ENCODE results near the gene BEGAIN. TPM values are rescaled to one million over a fixed set of nuclear protein-coding genes. Genes with fewer than 3 reads are reported as not detected.

BEGAIN gene, protein sequence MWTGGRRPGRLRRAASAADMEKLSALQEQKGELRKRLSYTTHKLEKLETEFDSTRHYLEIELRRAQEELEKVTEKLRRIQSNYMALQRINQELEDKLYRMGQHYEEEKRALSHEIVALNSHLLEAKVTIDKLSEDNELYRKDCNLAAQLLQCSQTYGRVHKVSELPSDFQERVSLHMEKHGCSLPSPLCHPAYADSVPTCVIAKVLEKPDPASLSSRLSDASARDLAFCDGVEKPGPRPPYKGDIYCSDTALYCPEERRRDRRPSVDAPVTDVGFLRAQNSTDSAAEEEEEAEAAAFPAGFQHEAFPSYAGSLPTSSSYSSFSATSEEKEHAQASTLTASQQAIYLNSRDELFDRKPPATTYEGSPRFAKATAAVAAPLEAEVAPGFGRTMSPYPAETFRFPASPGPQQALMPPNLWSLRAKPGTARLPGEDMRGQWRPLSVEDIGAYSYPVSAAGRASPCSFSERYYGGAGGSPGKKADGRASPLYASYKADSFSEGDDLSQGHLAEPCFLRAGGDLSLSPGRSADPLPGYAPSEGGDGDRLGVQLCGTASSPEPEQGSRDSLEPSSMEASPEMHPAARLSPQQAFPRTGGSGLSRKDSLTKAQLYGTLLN
- total RNA-seq = 5.5 and 6.8 TPM in 2 replicates

DNA sequence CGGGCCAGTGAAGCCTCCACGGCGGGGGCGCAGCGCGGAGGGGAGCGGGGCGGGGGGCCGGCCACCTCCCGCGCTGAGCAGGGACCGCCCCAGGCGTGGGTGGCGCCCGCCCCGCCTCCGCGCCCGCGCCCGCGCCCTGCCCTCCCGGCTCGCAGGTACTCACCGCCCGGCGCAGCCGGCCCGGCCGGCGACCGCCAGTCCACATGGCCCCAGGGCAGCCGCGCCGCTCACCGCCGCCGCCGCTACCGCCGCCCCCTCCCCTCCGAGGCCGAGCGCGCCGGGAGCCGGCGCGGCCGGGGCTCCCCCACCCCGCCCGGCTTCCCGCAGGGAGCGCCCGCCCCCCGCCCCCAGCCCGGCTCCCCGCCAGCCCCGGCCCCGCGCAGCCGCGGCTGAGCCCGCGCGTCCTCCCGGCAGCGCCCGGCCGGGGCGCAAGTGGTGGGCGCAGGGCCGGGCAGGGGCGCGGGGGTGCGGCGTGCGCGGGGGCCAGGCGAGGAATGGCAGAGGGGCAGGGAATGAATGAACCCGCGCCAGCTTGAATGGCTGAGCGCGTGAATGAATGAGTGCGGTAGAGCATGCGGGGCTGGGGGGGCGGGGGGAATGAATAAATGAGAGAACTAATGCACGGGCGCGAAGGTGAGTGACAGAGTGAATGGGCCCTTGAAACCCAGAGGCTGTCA lies at the start of gene BEGAIN:
Gene BEGAIN (minus strand): TSS at position 332 of the 677 bp plus-strand sequence. CDS start 127 bp downstream, at position 205.

Small RNAs within 50 kb of the gene (small RNA-seq; reads per million reads assigned to genes)
- not detected for gene RN7SKP92

Other genes with a start within 250 kb of the BEGAIN start
- 18.8 and 18.9 TPM in 2 replicates for gene WDR25, start 210.9 kb downstream of the BEGAIN start, total RNA-seq
- gene DLK1, start 139.5 kb upstream of the BEGAIN start, total RNA-seq = 0.22 and 0.39 TPM in 2 replicates
- gene MEG3, start 238.7 kb upstream of the BEGAIN start, total RNA-seq = 400 and 501 TPM in 2 replicates